Peyer's patch (tissue), 4 donors: ENCODE measurements around the gene NXNL1.

Experiments used
- CTCF ChIP-seq, 6 experiments: fragments of 450-650 bp in 4 of 6; fragments of 200-600 bp in 2 of 6; sonication (generic) in 1 of 6; IDR thresholded peaks; one replicate each; pipeline ENCODE4 v1.5.1; 2017 to 2019; ENCODE audit warnings: antibody characterized with exemption in 6 of 6, mild to moderate bottlenecking in 3 of 6, moderate library complexity in 1 of 6
- POLR2A ChIP-seq, 2 donors: fragments of 450-650 bp; IDR thresholded peaks; one replicate each; pipeline ENCODE4 v1.5.1; 2017; ENCODE audit warnings: antibody characterized with exemption in 2 of 2, mild to moderate bottlenecking in 2 of 2, moderate library complexity in 2 of 2

GRCh38 chr19:17481986-17482385 is 21.3 kb upstream of the NXNL1 start:
- TF ChIP-seq CTCF (IDR thresholded peaks at IDR 0.05) (no peak), POLR2A (IDR thresholded peaks at IDR 0.05) (no peak)
